Measurements from ENCODE around the gene PRAMEF5.
"Not testable (repeated sequence)": the region's sequence is repeated elsewhere in the genome, so short reads cannot be mapped to it uniquely, and the experiment has no call there.

The PRAMEF5 gene

DNA sequence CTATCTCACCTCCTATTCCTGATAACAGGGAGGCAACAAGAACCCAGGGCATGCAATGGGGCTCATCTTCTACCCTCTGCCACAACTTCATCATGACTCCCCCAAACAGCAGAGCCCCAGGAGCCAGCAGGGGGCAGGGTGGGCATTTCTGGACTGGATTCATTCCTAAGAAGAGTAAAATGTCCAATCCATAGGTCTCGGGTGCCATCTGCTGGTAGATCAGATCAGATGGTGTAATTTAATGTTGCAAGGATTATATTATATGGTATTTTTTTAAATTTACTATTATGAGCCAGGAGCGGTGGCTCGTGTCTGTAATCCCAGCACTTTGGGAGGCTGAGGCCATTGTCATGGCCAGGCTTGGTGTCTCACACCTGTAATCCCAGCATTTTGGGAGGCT is 11.1 kb downstream of the PRAMEF5 start:
- in situ Hi-C loops (cut with HindIII; ENCODE audit: low sequenced_read_pairs): not testable (repeated sequence)

DNA sequence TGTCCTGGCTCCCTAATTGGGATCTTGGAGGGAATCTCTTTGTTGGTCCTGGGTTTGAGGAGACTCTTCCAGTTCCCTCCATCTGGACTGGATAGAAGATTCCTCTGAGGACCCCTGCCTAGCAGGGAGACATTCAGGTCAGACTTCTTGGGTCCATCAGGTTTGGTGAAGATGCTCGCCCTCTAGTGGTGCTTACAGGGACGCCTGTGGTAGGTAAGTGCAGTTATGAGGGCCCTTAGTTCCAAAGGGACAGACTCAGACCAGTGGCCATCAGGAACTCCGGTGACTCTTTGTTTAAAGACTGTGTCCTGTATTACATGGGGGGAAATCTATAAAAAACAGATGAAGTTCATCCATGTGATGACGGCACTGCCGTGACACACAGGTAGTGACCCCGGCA is 23.0 kb downstream of the PRAMEF5 start:
- in situ Hi-C loops (cut with HindIII; ENCODE audit: low sequenced_read_pairs): not testable (repeated sequence)

DNA sequence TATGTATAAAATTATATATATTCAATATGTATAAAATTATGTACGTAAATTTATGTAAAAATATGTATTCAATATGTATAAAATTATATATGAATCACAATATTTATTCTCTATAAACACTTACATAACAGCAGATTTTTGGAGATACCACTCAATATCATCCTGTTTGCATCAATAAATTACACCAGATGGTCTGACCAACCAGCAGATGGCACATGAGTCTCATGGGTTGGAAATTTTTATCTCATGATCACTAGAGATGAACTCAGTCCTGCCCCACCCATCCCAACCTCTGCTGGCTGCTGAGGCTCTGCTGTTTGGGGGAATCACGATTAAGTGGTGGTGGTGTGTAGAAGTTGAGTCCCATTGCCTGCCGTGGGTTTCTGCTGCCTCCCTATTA is 25.6 kb downstream of the PRAMEF5 start:
- in situ Hi-C loops (cut with HindIII; ENCODE audit: low sequenced_read_pairs): not testable (repeated sequence)

DNA sequence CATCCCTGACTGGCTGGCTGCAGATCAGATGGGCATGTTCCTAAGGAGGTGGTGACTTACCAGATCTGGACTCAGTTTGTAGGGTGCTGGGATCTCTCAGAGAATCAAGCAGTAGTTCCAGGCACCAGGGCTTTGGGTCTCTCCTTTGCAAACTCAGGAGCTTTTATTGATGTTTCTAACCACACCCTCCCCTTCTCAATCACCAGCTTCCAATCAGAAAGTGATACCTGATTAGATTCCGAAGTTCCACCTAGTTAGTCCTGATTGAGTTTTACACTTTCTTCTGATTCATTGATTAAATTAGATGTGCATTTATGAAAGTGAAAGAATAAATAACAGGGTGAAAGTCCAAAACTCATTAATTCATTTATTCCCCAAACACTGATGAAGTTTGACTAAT is 31.0 kb downstream of the PRAMEF5 start, which contains the start of gene PRAMEF8:
PRAMEF8 (minus strand) TSS at position 101 of the 400 bp plus-strand sequence. CDS start 1,046 bp downstream, outside the sequence.
- in situ Hi-C loops (cut with HindIII; ENCODE audit: low sequenced_read_pairs): not testable (repeated sequence)

DNA sequence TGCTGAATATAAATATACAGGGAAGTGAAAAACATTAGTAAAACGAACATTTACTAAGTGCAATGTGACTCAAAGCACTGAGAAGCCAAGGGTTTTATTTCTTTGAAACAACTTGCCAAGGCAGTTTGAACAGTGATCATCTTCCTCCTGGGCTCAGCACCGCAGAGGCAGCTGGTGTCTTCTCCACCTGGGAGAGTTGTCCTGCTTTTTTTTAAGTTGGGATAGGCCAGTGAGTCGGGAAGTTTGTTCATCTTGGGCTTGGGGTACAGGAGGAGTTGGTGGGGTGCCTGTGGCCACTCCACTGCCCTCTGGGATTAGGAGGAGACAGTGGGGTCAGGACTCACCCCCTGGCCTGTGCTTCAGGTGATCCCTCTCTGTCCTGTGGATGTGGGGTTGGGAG is 35.0 kb downstream of the PRAMEF5 start:
- in situ Hi-C loops (cut with HindIII; ENCODE audit: low sequenced_read_pairs): not testable (repeated sequence)

DNA sequence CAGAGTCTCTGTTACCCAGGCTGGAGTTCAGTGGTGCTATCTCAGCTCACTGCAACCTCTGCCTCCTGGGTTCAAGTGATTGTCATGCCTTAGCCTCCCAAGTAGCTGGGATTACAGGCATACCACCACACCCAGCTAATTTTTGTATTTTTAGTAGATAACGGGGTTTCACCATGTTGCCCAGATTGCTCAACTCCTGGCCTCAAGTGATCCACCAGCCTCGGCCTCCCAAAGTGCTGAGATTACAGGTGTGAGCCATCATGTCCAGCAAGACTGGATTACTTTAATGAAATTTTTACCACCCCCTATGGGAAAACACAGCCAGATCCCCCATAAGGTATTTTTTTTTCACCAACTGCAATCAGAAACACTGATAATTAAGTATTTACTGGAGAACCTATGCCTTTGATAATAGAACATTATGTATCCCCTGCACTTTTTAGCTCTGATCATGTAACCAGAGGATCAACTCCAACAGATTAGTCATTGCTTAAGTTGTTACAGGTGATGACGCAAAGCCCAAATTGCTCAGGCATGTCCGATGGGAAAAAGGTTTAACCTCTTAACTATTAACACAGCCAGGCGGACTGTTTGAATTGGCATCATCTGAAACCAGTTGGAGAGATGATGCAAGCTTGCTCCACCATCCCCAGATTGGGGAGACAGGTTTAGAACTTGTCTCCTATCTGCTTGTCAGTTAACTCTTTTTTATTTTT is 43.4 kb downstream of the PRAMEF5 start:
- in situ Hi-C loops (cut with HindIII; ENCODE audit: low sequenced_read_pairs): not testable (repeated sequence)

DNA sequence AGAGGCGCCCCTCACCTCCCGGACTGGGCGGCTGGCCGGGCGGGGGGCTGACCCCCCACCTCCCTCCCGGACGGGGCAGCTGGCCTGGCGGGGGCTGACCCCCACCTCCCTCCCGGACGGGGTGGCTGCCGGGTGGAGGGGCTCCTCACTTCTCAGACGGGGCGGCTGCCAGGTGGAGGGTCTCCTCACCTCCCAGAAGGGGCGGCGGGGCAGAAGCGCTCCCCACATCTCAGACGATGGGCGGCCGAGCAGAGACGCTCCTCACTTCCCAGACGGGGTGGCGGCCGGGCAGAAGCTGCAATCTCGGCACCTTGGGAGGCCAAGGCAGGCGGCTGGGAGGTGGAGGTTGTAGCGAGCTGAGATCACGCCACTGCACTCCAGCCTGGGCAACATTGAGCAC is 44.7 kb downstream of the PRAMEF5 start:
- in situ Hi-C loops (cut with HindIII; ENCODE audit: low sequenced_read_pairs): not testable (repeated sequence)

DNA sequence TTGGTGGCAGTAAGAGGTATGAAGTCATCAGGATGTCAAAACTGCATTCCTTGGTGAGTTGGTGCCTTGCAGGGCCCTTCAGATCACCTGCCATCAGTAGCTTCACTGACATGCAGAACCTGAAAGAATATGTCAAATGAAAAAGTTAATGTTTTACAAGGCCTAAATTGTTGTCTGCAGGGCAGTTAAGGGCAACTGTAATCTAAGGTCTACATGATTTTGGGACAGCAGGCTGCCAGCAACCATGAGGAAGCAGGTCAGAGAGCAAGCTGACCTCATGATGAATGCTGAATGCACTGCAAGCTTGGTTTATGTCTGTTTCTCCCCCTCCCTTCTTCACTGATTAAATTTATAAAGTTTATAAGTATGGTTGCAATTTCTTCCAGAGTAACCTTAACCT is 48.2 kb downstream of the PRAMEF5 start:
- in situ Hi-C loops (cut with HindIII; ENCODE audit: low sequenced_read_pairs): not testable (repeated sequence)

DNA sequence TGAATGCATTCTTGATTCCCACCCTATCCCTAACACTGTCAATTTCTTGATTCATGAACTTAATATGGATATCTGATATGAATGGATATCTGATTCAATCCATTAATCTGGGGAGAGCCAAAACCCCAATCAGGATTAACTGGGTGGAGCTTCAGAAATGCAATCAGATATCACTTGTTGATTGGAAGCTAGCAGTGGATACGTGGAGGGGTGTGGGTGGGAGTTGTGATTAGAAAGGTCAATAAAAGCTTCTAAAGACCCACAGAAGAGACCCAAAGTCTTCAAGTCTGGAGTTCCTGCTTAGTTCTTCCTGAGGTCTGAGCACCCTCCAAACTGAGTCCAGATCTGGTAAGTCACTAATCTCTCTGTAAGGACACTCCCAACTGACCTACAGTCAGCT is 49.2 kb downstream of the PRAMEF5 start, which contains the start of gene PRAMEF33:
PRAMEF33 (plus strand) TSS at position 301 of the 400 bp plus-strand sequence. CDS start 2,416 bp downstream, outside the sequence.
- in situ Hi-C loops (cut with HindIII; ENCODE audit: low sequenced_read_pairs): not testable (repeated sequence)
